Measurements from ENCODE around the gene FAM89A.

The FAM89A gene

GRCh38 chr1:231072502-231073094, 32.5 kb upstream of the FAM89A start:
- Histone ChIP-seq H3K4me2 (ENCODE audit: low read depth, low read length, poor library complexity, severe bottlenecking) (no peak overlapping the region), H3K9me2 (replicated peaks; ENCODE audit: low read depth, low read length) (no peaks in the 10 kb centered on the region), H3F3A (ENCODE audit: low read depth) (no peaks in the 10 kb centered on the region), H3K9me3 (ENCODE audit: insufficient read depth, low read depth, low read length) (no peaks in the 10 kb centered on the region), H3K4me3 (ENCODE audit: low read length, poor library complexity, severe bottlenecking) (no peak overlapping the region), H4K20me1 (ENCODE audit: insufficient read depth, low read length, poor library complexity, severe bottlenecking) (no peaks in the 10 kb centered on the region), H3K79me2 (ENCODE audit: insufficient read depth, low read length) (no peaks in the 10 kb centered on the region), H3K27me3 (ENCODE audit: insufficient read depth, low read length, poor library complexity, severe bottlenecking) (no peaks in the 10 kb centered on the region), H3K36me3 (ENCODE audit: insufficient read depth, low read length) (no peaks in the 10 kb centered on the region), H3K9ac (ENCODE audit: low read depth, low read length, poor library complexity, severe bottlenecking) (no peak overlapping the region), H2AFZ (ENCODE audit: low read length) (no peak overlapping the region), H3K4me1 (ENCODE audit: insufficient read depth, low read length, poor library complexity, severe bottlenecking) (no peaks in the 10 kb centered on the region)
- TF ChIP-seq, protein P1, sequence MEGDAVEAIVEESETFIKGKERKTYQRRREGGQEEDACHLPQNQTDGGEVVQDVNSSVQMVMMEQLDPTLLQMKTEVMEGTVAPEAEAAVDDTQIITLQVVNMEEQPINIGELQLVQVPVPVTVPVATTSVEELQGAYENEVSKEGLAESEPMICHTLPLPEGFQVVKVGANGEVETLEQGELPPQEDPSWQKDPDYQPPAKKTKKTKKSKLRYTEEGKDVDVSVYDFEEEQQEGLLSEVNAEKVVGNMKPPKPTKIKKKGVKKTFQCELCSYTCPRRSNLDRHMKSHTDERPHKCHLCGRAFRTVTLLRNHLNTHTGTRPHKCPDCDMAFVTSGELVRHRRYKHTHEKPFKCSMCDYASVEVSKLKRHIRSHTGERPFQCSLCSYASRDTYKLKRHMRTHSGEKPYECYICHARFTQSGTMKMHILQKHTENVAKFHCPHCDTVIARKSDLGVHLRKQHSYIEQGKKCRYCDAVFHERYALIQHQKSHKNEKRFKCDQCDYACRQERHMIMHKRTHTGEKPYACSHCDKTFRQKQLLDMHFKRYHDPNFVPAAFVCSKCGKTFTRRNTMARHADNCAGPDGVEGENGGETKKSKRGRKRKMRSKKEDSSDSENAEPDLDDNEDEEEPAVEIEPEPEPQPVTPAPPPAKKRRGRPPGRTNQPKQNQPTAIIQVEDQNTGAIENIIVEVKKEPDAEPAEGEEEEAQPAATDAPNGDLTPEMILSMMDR (conservative IDR thresholded peaks at IDR 0.05; ENCODE audit: low read length), result no peak
- no peak for TF ChIP-seq EZH2phosphoT487 (IDR thresholded peaks at IDR 0.05; ENCODE audit: borderline replicate concordance)

GRCh38 chr1:231072041-231072440, 32.0 kb upstream of the FAM89A start:
- Histone ChIP-seq H3K4me3 (ENCODE audit: low read length, poor library complexity, severe bottlenecking) (no peak overlapping the region), H3K4me1 (ENCODE audit: insufficient read depth, low read length, poor library complexity, severe bottlenecking) (no peaks in the 10 kb centered on the region), H3K9me2 (replicated peaks; ENCODE audit: low read depth, low read length) (no peaks in the 10 kb centered on the region), H3K9me3 (ENCODE audit: insufficient read depth, low read depth, low read length) (no peaks in the 10 kb centered on the region), H3K36me3 (ENCODE audit: insufficient read depth, low read length) (no peaks in the 10 kb centered on the region), H3K27me3 (ENCODE audit: insufficient read depth, low read length, poor library complexity, severe bottlenecking) (no peaks in the 10 kb centered on the region), H2AFZ (ENCODE audit: low read length) (no peak overlapping the region), H3K4me2 (ENCODE audit: low read depth, low read length, poor library complexity, severe bottlenecking) (no peak overlapping the region), H3K9ac (ENCODE audit: low read depth, low read length, poor library complexity, severe bottlenecking) (no peak overlapping the region), H3F3A (ENCODE audit: low read depth) (no peaks in the 10 kb centered on the region), H3K79me2 (ENCODE audit: insufficient read depth, low read length) (no peaks in the 10 kb centered on the region), H4K20me1 (ENCODE audit: insufficient read depth, low read length, poor library complexity, severe bottlenecking) (no peaks in the 10 kb centered on the region)
- TF ChIP-seq EZH2phosphoT487 (IDR thresholded peaks at IDR 0.05; ENCODE audit: borderline replicate concordance), result no peak
- TF ChIP-seq, protein P1 (conservative IDR thresholded peaks at IDR 0.05; ENCODE audit: low read length), result no peak

DNA sequence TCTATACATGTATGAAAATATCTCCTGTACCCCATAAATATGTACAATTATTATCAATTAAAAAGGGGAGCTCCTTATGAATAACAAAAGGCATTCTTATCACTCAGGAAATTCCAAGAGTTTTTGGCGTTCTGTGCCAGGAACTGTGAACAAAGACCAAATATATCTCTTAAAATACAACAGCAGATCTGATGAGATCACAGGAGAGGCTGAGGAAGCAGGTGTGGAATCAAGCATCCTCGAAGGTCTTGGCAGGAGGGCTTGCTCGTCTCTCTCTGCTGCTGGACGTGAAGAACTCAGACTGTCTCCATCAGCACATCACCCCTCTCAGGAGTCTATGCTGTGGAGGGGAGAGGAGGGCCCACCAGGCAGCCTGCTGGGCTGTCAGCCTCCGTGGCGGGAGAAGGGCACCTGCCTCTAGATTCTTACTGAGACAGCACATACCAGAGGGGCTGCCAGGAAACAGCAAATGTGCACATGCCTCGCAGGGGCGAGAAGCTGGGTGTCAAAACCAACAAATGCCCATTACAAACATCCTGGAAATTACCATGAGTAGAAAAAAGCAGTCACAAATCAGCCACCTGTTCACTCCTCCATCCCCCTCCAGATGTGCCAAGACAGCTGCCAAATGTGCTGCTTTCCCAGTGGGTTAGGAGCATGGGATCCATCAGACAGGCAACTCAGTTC, 30.8 kb upstream of the FAM89A start:
- H3F3A ChIP-seq (ENCODE audit: low read depth), result no peaks in the 10 kb centered on the region
- H4K20me1 ChIP-seq (ENCODE audit: insufficient read depth, low read length, poor library complexity, severe bottlenecking), result no peaks in the 10 kb centered on the region
- no peak overlapping the region for H3K9ac ChIP-seq (ENCODE audit: low read depth, low read length, poor library complexity, severe bottlenecking)
- H3K36me3 ChIP-seq (ENCODE audit: insufficient read depth, low read length), result no peaks in the 10 kb centered on the region
- no peaks in the 10 kb centered on the region for H3K4me1 ChIP-seq (ENCODE audit: insufficient read depth, low read length, poor library complexity, severe bottlenecking)
- no peaks in the 10 kb centered on the region for H3K27me3 ChIP-seq (ENCODE audit: insufficient read depth, low read length, poor library complexity, severe bottlenecking)
- no peak overlapping the region for H3K4me2 ChIP-seq (ENCODE audit: low read depth, low read length, poor library complexity, severe bottlenecking)
- H3K9me2 ChIP-seq (replicated peaks; ENCODE audit: low read depth, low read length), result no peaks in the 10 kb centered on the region
- no peak overlapping the region for H3K4me3 ChIP-seq (ENCODE audit: low read length, poor library complexity, severe bottlenecking)
- no peak for TF ChIP-seq EZH2phosphoT487 (IDR thresholded peaks at IDR 0.05; ENCODE audit: borderline replicate concordance)
- TF ChIP-seq, protein P1 (conservative IDR thresholded peaks at IDR 0.05; ENCODE audit: low read length), result no peak
- H3K79me2 ChIP-seq (ENCODE audit: insufficient read depth, low read length), result no peaks in the 10 kb centered on the region
- no peak overlapping the region for H2AFZ ChIP-seq (ENCODE audit: low read length)
- no peaks in the 10 kb centered on the region for H3K9me3 ChIP-seq (ENCODE audit: insufficient read depth, low read depth, low read length)
